ENCODE data around the gene DAGLA. TPM values are rescaled to one million over a fixed set of nuclear protein-coding genes. Genes with fewer than 3 reads are reported as not detected.

The DAGLA gene
- total RNA-seq, 4 donors from 2014 or later, result 1.5 to 5.6 (median 3.4) TPM

- no peaks in the 10 kb centered on the region for H3K9me3 ChIP-seq
- no peaks in the 10 kb centered on the region for H3K36me3 ChIP-seq
- no peak for ATAC-seq
- H3K4me1 ChIP-seq, result peaks cover 0 to 4% (median 0%) of the 10 kb centered on the region in 3 donors
- H3K27ac ChIP-seq, result no peak overlapping the region
- TF ChIP-seq EP300 (IDR thresholded peaks at IDR 0.05), result no peak
- TF ChIP-seq CTCF (IDR thresholded peaks at IDR 0.05), result no peak
- no peak for TF ChIP-seq POLR2AphosphoS5 (IDR thresholded peaks at IDR 0.05)
- no peak for TF ChIP-seq POLR2A (IDR thresholded peaks at IDR 0.05)
- whole genome bisulfite sequencing, 2 donors (ENCODE audit: low coverage in 1 of 2), result 84% methylated on average over 9 of the region's 11 CpGs; no CpG with 5 or more reads in 1 of the 2 donors
- no peak overlapping the region for H3K4me3 ChIP-seq
- H3K27me3 ChIP-seq, result peaks cover 12% of the 10 kb centered on the region
Measured at GRCh38 chr11:61636676-61637075, 43.5 kb upstream of the DAGLA start.

GRCh38 chr11:61637277-61637676 lies 42.9 kb upstream of the DAGLA start:
- 69% methylated on average over 4 of the region's 9 CpGs; no CpG with 5 or more reads in 1 of the 2 donors for WGBS, 2 donors (ENCODE audit: low coverage in 1 of 2)
- peaks cover 0 to 4% (median 0%) of the 10 kb centered on the region in 3 donors for H3K4me1 ChIP-seq
- ATAC-seq, result no peak
- TF ChIP-seq POLR2AphosphoS5 (IDR thresholded peaks at IDR 0.05) (no peak), POLR2A (IDR thresholded peaks at IDR 0.05) (no peak), EP300 (IDR thresholded peaks at IDR 0.05) (no peak), CTCF (IDR thresholded peaks at IDR 0.05) (no peak)
- H3K36me3 ChIP-seq, result no peaks in the 10 kb centered on the region
- peaks cover 12% of the 10 kb centered on the region for H3K27me3 ChIP-seq
- no peaks in the 10 kb centered on the region for H3K9me3 ChIP-seq
- H3K27ac ChIP-seq, result no peak overlapping the region
- H3K4me3 ChIP-seq, result no peak overlapping the region

GRCh38 chr11:61639816-61640443 lies 40.3 kb upstream of the DAGLA start:
- no peak overlapping the region for H3K27ac ChIP-seq
- H3K4me3 ChIP-seq, result no peak overlapping the region
- peaks cover 0 to 4% (median 0%) of the 10 kb centered on the region in 3 donors for H3K4me1 ChIP-seq
- H3K36me3 ChIP-seq, result no peaks in the 10 kb centered on the region
- no peak for ATAC-seq
- no peak for TF ChIP-seq POLR2A (IDR thresholded peaks at IDR 0.05)
- no peak for TF ChIP-seq CTCF (IDR thresholded peaks at IDR 0.05)
- TF ChIP-seq EP300 (IDR thresholded peaks at IDR 0.05), result no peak
- no peak for TF ChIP-seq POLR2AphosphoS5 (IDR thresholded peaks at IDR 0.05)
- no peaks in the 10 kb centered on the region for H3K9me3 ChIP-seq
- peaks cover 7% of the 10 kb centered on the region for H3K27me3 ChIP-seq
- 73 to 83% methylated on average over 4 of the region's 7 CpGs for WGBS, 2 donors (ENCODE audit: low coverage in 1 of 2)

GRCh38 chr11:61642162-61642561 lies 38.0 kb upstream of the DAGLA start:
- 90 to 96% methylated on average over 7 of the region's 8 CpGs for WGBS, 2 donors (ENCODE audit: low coverage in 1 of 2)
- Histone ChIP-seq H3K27me3 (peaks cover 7% of the 10 kb centered on the region), H3K4me1 (peaks cover 0 to 4% (median 0%) of the 10 kb centered on the region in 3 donors), H3K36me3 (no peaks in the 10 kb centered on the region), H3K4me3 (no peak overlapping the region), H3K27ac (no peak overlapping the region), H3K9me3 (no peaks in the 10 kb centered on the region)
- ATAC-seq, result no peak
- TF ChIP-seq EP300 (IDR thresholded peaks at IDR 0.05) (no peak), POLR2A (IDR thresholded peaks at IDR 0.05) (no peak), POLR2AphosphoS5 (IDR thresholded peaks at IDR 0.05) (no peak), CTCF (IDR thresholded peaks at IDR 0.05) (no peak)

- Histone ChIP-seq H3K4me1 (no peaks in the 10 kb centered on the region), H3K27me3 (peaks cover 3% of the 10 kb centered on the region), H3K36me3 (no peaks in the 10 kb centered on the region), H3K4me3 (no peak overlapping the region), H3K9me3 (no peaks in the 10 kb centered on the region), H3K27ac (no peak overlapping the region)
- ATAC-seq, result no peak
- no peak for TF ChIP-seq EP300 (IDR thresholded peaks at IDR 0.05)
- 76 to 79% methylated on average over 4 to 9 of the region's 9 CpGs for WGBS, 2 donors (ENCODE audit: low coverage in 1 of 2)
Measured at GRCh38 chr11:61645179-61645868, 34.9 kb upstream of the DAGLA start.

Data from gastroesophageal sphincter (tissue), 4 donors.